ENCODE measurements around the gene SP1. TPM values are rescaled to one million over a fixed set of nuclear protein-coding genes. Genes with fewer than 3 reads are reported as not detected.

Gene SP1
- total and polyA plus RNA-seq, 2 donors from 2014 or later = 15.1 to 126 TPM

GRCh38 chr12:53347905-53348304 lies 32.1 kb upstream of the SP1 start:
- Histone ChIP-seq H3K27ac (ENCODE audit: low read depth in 2 of 2, low read length in 2 of 2) (no peak overlapping the region), H3K4me1 (ENCODE audit: control insufficient read depth in 2 of 3, insufficient read depth in 2 of 3, low read depth in 1 of 3, low read length in 3 of 3) (peaks cover 0 to 12% (median 3%) of the 10 kb centered on the region in 3 donors), H3K9ac (ENCODE audit: low read length in 3 of 3) (no peak overlapping the region), H3K4me3 (ENCODE audit: low read length in 3 of 3) (no peak overlapping the region), H3K27me3 (ENCODE audit: control insufficient read depth, insufficient read depth, low read length) (no peaks in the 10 kb centered on the region), H3K36me3 (ENCODE audit: control insufficient read depth in 2 of 3, insufficient read depth in 3 of 3, low read length in 3 of 3) (no peaks in the 10 kb centered on the region), H3K9me3 (ENCODE audit: control insufficient read depth in 2 of 3, insufficient read depth in 1 of 3, low read length in 3 of 3) (no peaks in the 10 kb centered on the region)
- intact Hi-C loops (cut with DNase I) = no loop called here
- no peak for TF ChIP-seq CTCF (IDR thresholded peaks at IDR 0.05; ENCODE audit: borderline replicate concordance, extremely low read depth, insufficient read depth)
- FAIRE-seq (no peak), DNase-seq (no peak)

GRCh38 chr12:53352331-53353256 lies 27.4 kb upstream of the SP1 start:
- no peaks in the 10 kb centered on the region for H3K9me3 ChIP-seq (ENCODE audit: control insufficient read depth in 2 of 3, insufficient read depth in 1 of 3, low read length in 3 of 3)
- peak; percentile 94 for TF ChIP-seq CTCF (IDR thresholded peaks at IDR 0.05; ENCODE audit: borderline replicate concordance, extremely low read depth, insufficient read depth)
- H3K4me1 ChIP-seq (ENCODE audit: control insufficient read depth in 2 of 3, insufficient read depth in 2 of 3, low read depth in 1 of 3, low read length in 3 of 3) = peaks cover 0 to 5% (median 0%) of the 10 kb centered on the region in 3 donors
- no peak for FAIRE-seq
- intact Hi-C loops (cut with DNase I) = loop anchor here (10.0 kb wide), 1 partner anchor 72 kb away; the partner anchor contains the start of gene AMHR2
- H3K27me3 ChIP-seq (ENCODE audit: control insufficient read depth, insufficient read depth, low read length) = no peaks in the 10 kb centered on the region
- no peak overlapping the region for H3K4me3 ChIP-seq (ENCODE audit: low read length in 3 of 3)
- H3K36me3 ChIP-seq (ENCODE audit: control insufficient read depth in 2 of 3, insufficient read depth in 3 of 3, low read length in 3 of 3) = no peaks in the 10 kb centered on the region
- no peak overlapping the region for H3K9ac ChIP-seq (ENCODE audit: low read length in 3 of 3)
- no peak overlapping the region for H3K27ac ChIP-seq (ENCODE audit: low read depth in 2 of 2, low read length in 2 of 2)
- DNase-seq = peak; percentile 82 to 95 (median 90)

GRCh38 chr12:53353257-53353655 lies 26.7 kb upstream of the SP1 start:
- H3K27me3 ChIP-seq (ENCODE audit: control insufficient read depth, insufficient read depth, low read length) = no peaks in the 10 kb centered on the region
- H3K4me3 ChIP-seq (ENCODE audit: low read length in 3 of 3) = no peak overlapping the region
- H3K27ac ChIP-seq (ENCODE audit: low read depth in 2 of 2, low read length in 2 of 2) = no peak overlapping the region
- intact Hi-C loops (cut with DNase I) = loop anchor here (10.0 kb wide), 1 partner anchor 72 kb away; the partner anchor contains the start of gene AMHR2
- no peak for DNase-seq
- H3K9me3 ChIP-seq (ENCODE audit: control insufficient read depth in 2 of 3, insufficient read depth in 1 of 3, low read length in 3 of 3) = no peaks in the 10 kb centered on the region
- H3K9ac ChIP-seq (ENCODE audit: low read length in 3 of 3) = no peak overlapping the region
- TF ChIP-seq CTCF (IDR thresholded peaks at IDR 0.05; ENCODE audit: borderline replicate concordance, extremely low read depth, insufficient read depth) = no peak
- no peak for FAIRE-seq
- no peaks in the 10 kb centered on the region for H3K36me3 ChIP-seq (ENCODE audit: control insufficient read depth in 2 of 3, insufficient read depth in 3 of 3, low read length in 3 of 3)
- peaks cover 0 to 5% (median 0%) of the 10 kb centered on the region in 3 donors for H3K4me1 ChIP-seq (ENCODE audit: control insufficient read depth in 2 of 3, insufficient read depth in 2 of 3, low read depth in 1 of 3, low read length in 3 of 3)

All from kidney (tissue), 14 donors.